Thyroid gland (tissue), 4 donors: ENCODE measurements around the gene CLEC2B. TPM values are rescaled to one million over a fixed set of nuclear protein-coding genes. Genes with fewer than 3 reads are reported as not detected.

ENCODE experiments used
- DNase-seq, 2 donors: peaks; one replicate each; pipeline ENCODE4 v3.0.0-alpha.2; 2019
- H3K27ac ChIP-seq, 3 donors: fragments of 200-600 bp; sonication (generic); 1 replicate in 2 of 3; 2 replicates in 1 of 3; pipeline ENCODE4 v1.5.1; 2016 to 2019; ENCODE audit warnings: mild to moderate bottlenecking in 1 of 3, moderate library complexity in 1 of 3
- H3K27me3 ChIP-seq: fragments of 200-600 bp; sonication (generic); one replicate; pipeline ENCODE4 v1.5.1; 2019
- H3K36me3 ChIP-seq, 2 donors: fragments of 200-600 bp; sonication (generic); one replicate each; pipeline ENCODE4 v1.5.1; 2016 to 2019
- H3K4me1 ChIP-seq, 2 donors: fragments of 200-600 bp; sonication (generic); one replicate each; pipeline ENCODE4 v1.5.1; 2017 to 2019
- H3K4me3 ChIP-seq, 3 donors: fragments of 200-600 bp; sonication (generic); replicated peaks in 1 of 3; 1 replicate in 2 of 3; 2 replicates in 1 of 3; pipeline ENCODE4 v1.5.1; 2016; ENCODE audit warnings: mild to moderate bottlenecking in 1 of 3
- H3K9me3 ChIP-seq: fragments of 200-600 bp; sonication (generic); one replicate; pipeline ENCODE4 v1.5.1; 2017
- POLR2A ChIP-seq, 2 donors: fragments of 450-650 bp; IDR thresholded peaks; one replicate each; pipeline ENCODE4 v1.6.1; 2017; ENCODE audit warnings: antibody characterized with exemption in 2 of 2, mild to moderate bottlenecking in 2 of 2, moderate library complexity in 1 of 2
- WGBS, 2 donors: methylation state at CpG; one replicate each; pipeline ENCODE4 v1.1.5; 2017; 5-methylcytosine and 5-hydroxymethylcytosine counted together
- intact Hi-C: fragments of 100-400 bp; cut with DNase I; formaldehyde crosslinking; loops from one replicate; pipeline ENCODE4 v1.15.1; 2023
- total RNA-seq, 4 donors: library from RNA; depleted of rRNA; stranded (reverse); fragments of >200 nt; gene quantifications; one replicate each; pipeline ENCODE4 v1.2.3, GENCODE V29; 2016
- TF ChIP-seq, protein P1 (sequence below), 6 experiments: fragments of 200-600 bp in 3 of 6; fragments of 450-650 bp in 3 of 6; sonication (generic) in 3 of 6; IDR thresholded peaks; one replicate each; pipeline ENCODE4 v1.5.1; 2016 to 2019; ENCODE audit warnings: antibody characterized with exemption in 6 of 6, mild to moderate bottlenecking in 2 of 6, inconsistent platforms in 1 of 6, moderate library complexity in 1 of 6

CLEC2B gene
- total RNA-seq, 4 donors from 2014 or later: 7.3 to 25.2 (median 16.7) TPM

GRCh38 chr12:9907769-9908168 is 38.6 kb upstream of the CLEC2B start:
- H3K9me3 ChIP-seq: no peaks in the 10 kb centered on the region
- H3K4me1 ChIP-seq: no peaks in the 10 kb centered on the region
- H3K36me3 ChIP-seq: no peaks in the 10 kb centered on the region
- no peaks in the 10 kb centered on the region for H3K27me3 ChIP-seq
- intact Hi-C loops: no loop called here
- H3K27ac ChIP-seq: no peak overlapping the region
- TF ChIP-seq, protein P1, sequence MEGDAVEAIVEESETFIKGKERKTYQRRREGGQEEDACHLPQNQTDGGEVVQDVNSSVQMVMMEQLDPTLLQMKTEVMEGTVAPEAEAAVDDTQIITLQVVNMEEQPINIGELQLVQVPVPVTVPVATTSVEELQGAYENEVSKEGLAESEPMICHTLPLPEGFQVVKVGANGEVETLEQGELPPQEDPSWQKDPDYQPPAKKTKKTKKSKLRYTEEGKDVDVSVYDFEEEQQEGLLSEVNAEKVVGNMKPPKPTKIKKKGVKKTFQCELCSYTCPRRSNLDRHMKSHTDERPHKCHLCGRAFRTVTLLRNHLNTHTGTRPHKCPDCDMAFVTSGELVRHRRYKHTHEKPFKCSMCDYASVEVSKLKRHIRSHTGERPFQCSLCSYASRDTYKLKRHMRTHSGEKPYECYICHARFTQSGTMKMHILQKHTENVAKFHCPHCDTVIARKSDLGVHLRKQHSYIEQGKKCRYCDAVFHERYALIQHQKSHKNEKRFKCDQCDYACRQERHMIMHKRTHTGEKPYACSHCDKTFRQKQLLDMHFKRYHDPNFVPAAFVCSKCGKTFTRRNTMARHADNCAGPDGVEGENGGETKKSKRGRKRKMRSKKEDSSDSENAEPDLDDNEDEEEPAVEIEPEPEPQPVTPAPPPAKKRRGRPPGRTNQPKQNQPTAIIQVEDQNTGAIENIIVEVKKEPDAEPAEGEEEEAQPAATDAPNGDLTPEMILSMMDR (IDR thresholded peaks at IDR 0.05): no peak
- no peak for TF ChIP-seq POLR2A (IDR thresholded peaks at IDR 0.05)
- DNase-seq: no peak
- H3K4me3 ChIP-seq: no peak overlapping the region
- 91% methylated on average over 7 of the region's 7 CpGs for WGBS, 2 donors

- Histone ChIP-seq H3K36me3 (no peaks in the 10 kb centered on the region), H3K9me3 (no peaks in the 10 kb centered on the region), H3K4me3 (no peak overlapping the region), H3K27ac (no peak overlapping the region), H3K27me3 (no peaks in the 10 kb centered on the region), H3K4me1 (no peaks in the 10 kb centered on the region)
- no peak for DNase-seq
- intact Hi-C loops: no loop called here
- no peak for TF ChIP-seq POLR2A (IDR thresholded peaks at IDR 0.05)
- TF ChIP-seq, protein P1 (IDR thresholded peaks at IDR 0.05): no peak
- WGBS, 2 donors: 86 to 92% methylated on average over 2 of the region's 2 CpGs
Measured at GRCh38 chr12:9906873-9907272, 37.7 kb upstream of the CLEC2B start.

GRCh38 chr12:9902539-9903228 is 33.5 kb upstream of the CLEC2B start:
- no peaks in the 10 kb centered on the region for H3K9me3 ChIP-seq
- H3K27ac ChIP-seq: no peak overlapping the region
- intact Hi-C loops: no loop called here
- DNase-seq: no peak
- H3K36me3 ChIP-seq: no peaks in the 10 kb centered on the region
- H3K27me3 ChIP-seq: no peaks in the 10 kb centered on the region
- H3K4me3 ChIP-seq: no peak overlapping the region
- WGBS, 2 donors: 87 to 92% methylated on average over 7 of the region's 7 CpGs
- TF ChIP-seq, protein P1 (IDR thresholded peaks at IDR 0.05): no peak
- no peak for TF ChIP-seq POLR2A (IDR thresholded peaks at IDR 0.05)
- no peaks in the 10 kb centered on the region for H3K4me1 ChIP-seq

- Histone ChIP-seq H3K4me1 (no peaks in the 10 kb centered on the region), H3K36me3 (no peaks in the 10 kb centered on the region), H3K9me3 (no peaks in the 10 kb centered on the region), H3K27me3 (no peaks in the 10 kb centered on the region), H3K27ac (no peak overlapping the region), H3K4me3 (no peak overlapping the region)
- TF ChIP-seq POLR2A (IDR thresholded peaks at IDR 0.05): no peak
- TF ChIP-seq, protein P1 (IDR thresholded peaks at IDR 0.05): no peak
- no peak for DNase-seq
- intact Hi-C loops: no loop called here
- WGBS, 2 donors: 56 to 67% methylated on average over 2 of the region's 2 CpGs
Measured at GRCh38 chr12:9900930-9901329, 31.8 kb upstream of the CLEC2B start.

- H3K36me3 ChIP-seq: no peaks in the 10 kb centered on the region
- H3K27ac ChIP-seq: no peak overlapping the region
- no peaks in the 10 kb centered on the region for H3K27me3 ChIP-seq
- intact Hi-C loops: no loop called here
- no peaks in the 10 kb centered on the region for H3K9me3 ChIP-seq
- H3K4me1 ChIP-seq: no peaks in the 10 kb centered on the region
- 87 to 98% methylated on average over 2 of the region's 2 CpGs for WGBS, 2 donors
- H3K4me3 ChIP-seq: no peak overlapping the region
- no peak for DNase-seq
- TF ChIP-seq, protein P1 (IDR thresholded peaks at IDR 0.05): no peak
- no peak for TF ChIP-seq POLR2A (IDR thresholded peaks at IDR 0.05)
Measured at GRCh38 chr12:9899209-9899608, 30.1 kb upstream of the CLEC2B start.
